ENCODE measurements around the gene CEMIP2. TPM values are rescaled to one million over a fixed set of nuclear protein-coding genes. Genes with fewer than 3 reads are reported as not detected.
"Not testable (repeated sequence)": the region's sequence is repeated elsewhere in the genome, so short reads cannot be mapped to it uniquely, and the experiment has no call there.

CEMIP2 gene
- polyA plus RNA-seq (ENCODE audit: low read depth in 6 of 6) = 10 to 100 TPM; 28.7 to 51.7 (median 41.8) TPM

GRCh38 chr9:71768388-71769174 is at the start of gene CEMIP2:
Gene CEMIP2 (minus strand): TSS chr9:71768513. CDS start chr9:71750373, 18,140 bp downstream.
- Mint-ChIP-seq H3K27me3 (no peaks in the 10 kb centered on the region), H3K9me3 (no peaks in the 10 kb centered on the region), H3K36me3 (peaks cover 0 to 4% of the 10 kb centered on the region in 2 donors), H3K27ac (peak within 1 kb of the TSS; percentile 92 to 100 (median 98)), H3K4me1 (peaks cover 51 to 63% (median 59%) of the 10 kb centered on the region in 3 donors), H3K4me3 (peak within 1 kb of the TSS; percentile 98 to 99 (median 99))
- ATAC-seq (ENCODE audit: low read depth in 2 of 2) (peak; percentile 77 to 79), DNase-seq (peak; percentile 88)

GRCh38 chr9:71816916-71817451 is 48.7 kb upstream of the CEMIP2 start:
- ATAC-seq (ENCODE audit: low read depth in 2 of 2) (no peak), DNase-seq (no peak)
- H3K4me3 Mint-ChIP-seq = peak overlapping the region; percentile 1 to 82 (median 66)
- no peaks in the 10 kb centered on the region for H3K36me3 Mint-ChIP-seq
- peak overlapping the region in 5 of 6 donors; percentile 43 to 94 (median 86) for H3K27ac Mint-ChIP-seq
- no peaks in the 10 kb centered on the region for H3K27me3 Mint-ChIP-seq
- H3K4me1 Mint-ChIP-seq = peaks cover 26 to 60% (median 38%) of the 10 kb centered on the region in 3 donors
- no peaks in the 10 kb centered on the region for H3K9me3 Mint-ChIP-seq

GRCh38 chr9:71814815-71815214 is 46.5 kb upstream of the CEMIP2 start:
- peak overlapping the region in 2 of 6 donors; percentile 60 to 65 for H3K27ac Mint-ChIP-seq

GRCh38 chr9:71814226-71814625 is 45.9 kb upstream of the CEMIP2 start:
- Mint-ChIP-seq H3K27me3 (no peaks in the 10 kb centered on the region), H3K4me1 (peaks cover 25 to 50% (median 28%) of the 10 kb centered on the region in 3 donors), H3K36me3 (no peaks in the 10 kb centered on the region), H3K9me3 (no peaks in the 10 kb centered on the region), H3K27ac (peak overlapping the region in 2 of 6 donors; percentile 16 to 38), H3K4me3 (no peak overlapping the region)
- DNase-seq = no peak
- ATAC-seq (ENCODE audit: low read depth in 2 of 2) = no peak

More at GRCh38 chr9:71814815-71815214, 46.5 kb upstream of the CEMIP2 start:
- Mint-ChIP-seq H3K4me1 (peaks cover 26 to 51% (median 28%) of the 10 kb centered on the region in 3 donors), H3K9me3 (no peaks in the 10 kb centered on the region), H3K4me3 (no peak overlapping the region), H3K36me3 (no peaks in the 10 kb centered on the region), H3K27me3 (no peaks in the 10 kb centered on the region)
- no peak for DNase-seq
- ATAC-seq (ENCODE audit: low read depth in 2 of 2) = no peak

- Mint-ChIP-seq H3K9me3 (no peaks in the 10 kb centered on the region), H3K27ac (peak overlapping the region in 5 of 6 donors; percentile 8 to 86 (median 30)), H3K27me3 (no peaks in the 10 kb centered on the region), H3K4me1 (peaks cover 21 to 40% (median 25%) of the 10 kb centered on the region in 3 donors), H3K36me3 (no peaks in the 10 kb centered on the region), H3K4me3 (peak overlapping the region in 1 of 8 donors; percentile 52)
- ATAC-seq (ENCODE audit: low read depth in 2 of 2) (no peak), DNase-seq (no peak)
These were observed 44.1 kb upstream of the CEMIP2 start for GRCh38 chr9:71812385-71812784.

GRCh38 chr9:71808068-71808467 is 39.8 kb upstream of the CEMIP2 start:
- no peaks in the 10 kb centered on the region for H3K27me3 Mint-ChIP-seq
- H3K36me3 Mint-ChIP-seq = peaks cover 0 to 5% of the 10 kb centered on the region in 2 donors
- H3K4me3 Mint-ChIP-seq = no peak overlapping the region

GRCh38 chr9:71806901-71807307 is 38.6 kb upstream of the CEMIP2 start:
- peak; percentile 64 for DNase-seq
- peak; percentile 95 to 96 for ATAC-seq (ENCODE audit: low read depth in 2 of 2)
- H3K27ac Mint-ChIP-seq = peak overlapping the region in 5 of 6 donors; percentile 6 to 85 (median 69)
- peaks cover 0 to 7% of the 10 kb centered on the region in 2 donors for H3K36me3 Mint-ChIP-seq
- H3K4me1 Mint-ChIP-seq = peaks cover 16 to 35% (median 26%) of the 10 kb centered on the region in 3 donors
- peaks cover 0 to 6% (median 3%) of the 10 kb centered on the region in 7 donors for H3K9me3 Mint-ChIP-seq
- H3K27me3 Mint-ChIP-seq = no peaks in the 10 kb centered on the region
- H3K4me3 Mint-ChIP-seq = peak overlapping the region in 2 of 8 donors; percentile 18 to 42

More at GRCh38 chr9:71808068-71808467, 39.8 kb upstream of the CEMIP2 start:
- DNase-seq = no peak
- Mint-ChIP-seq H3K27ac (peak overlapping the region in 3 of 6 donors; percentile 22 to 63 (median 26)), H3K9me3 (peaks cover 0 to 1% (median 0%) of the 10 kb centered on the region in 7 donors), H3K4me1 (peaks cover 16 to 31% (median 17%) of the 10 kb centered on the region in 3 donors)
- no peak for ATAC-seq (ENCODE audit: low read depth in 2 of 2)

GRCh38 chr9:71805096-71805495 is 36.8 kb upstream of the CEMIP2 start:
- not testable (repeated sequence) for ATAC-seq (ENCODE audit: low read depth in 2 of 2); H3K4me3 Mint-ChIP-seq; H3K36me3 Mint-ChIP-seq; H3K27ac Mint-ChIP-seq; H3K27me3 Mint-ChIP-seq; DNase-seq
- Mint-ChIP-seq H3K4me1 (peaks cover 16 to 40% (median 30%) of the 10 kb centered on the region in 3 donors), H3K9me3 (peaks cover 0 to 11% (median 4%) of the 10 kb centered on the region in 7 donors)

GRCh38 chr9:71801826-71802225 is 33.5 kb upstream of the CEMIP2 start:
- peaks cover 0 to 14% (median 4%) of the 10 kb centered on the region in 7 donors for H3K9me3 Mint-ChIP-seq
- no peaks in the 10 kb centered on the region for H3K27me3 Mint-ChIP-seq
- DNase-seq = no peak
- ATAC-seq (ENCODE audit: low read depth in 2 of 2) = no peak
- H3K27ac Mint-ChIP-seq = peak overlapping the region in 1 of 6 donors; percentile 44
- peaks cover 17 to 58% (median 40%) of the 10 kb centered on the region in 3 donors for H3K4me1 Mint-ChIP-seq
- H3K4me3 Mint-ChIP-seq = peak overlapping the region in 1 of 8 donors; percentile 35
- H3K36me3 Mint-ChIP-seq = peaks cover 0 to 7% of the 10 kb centered on the region in 2 donors

- DNase-seq (no peak), ATAC-seq (ENCODE audit: low read depth in 2 of 2) (no peak)
- Mint-ChIP-seq H3K27ac (peak overlapping the region; percentile 78 to 98 (median 96)), H3K36me3 (no peaks in the 10 kb centered on the region), H3K27me3 (no peaks in the 10 kb centered on the region), H3K9me3 (peaks cover under 1 to 9% (median 5%) of the 10 kb centered on the region in 7 donors), H3K4me1 (peaks cover 51 to 82% (median 73%) of the 10 kb centered on the region in 3 donors), H3K4me3 (peak overlapping the region in 6 of 8 donors; percentile 26 to 87 (median 64))
These were observed 29.0 kb upstream of the CEMIP2 start for GRCh38 chr9:71797266-71797665.

- Mint-ChIP-seq H3K27me3 (no peaks in the 10 kb centered on the region), H3K9me3 (peaks cover 0 to 9% (median 5%) of the 10 kb centered on the region in 7 donors), H3K36me3 (peaks cover 4 to 7% of the 10 kb centered on the region in 2 donors), H3K4me1 (peaks cover 59 to 85% (median 78%) of the 10 kb centered on the region in 3 donors), H3K4me3 (peak overlapping the region; percentile 34 to 87 (median 70)), H3K27ac (peak overlapping the region; percentile 78 to 98 (median 96))
- DNase-seq (peak; percentile 48), ATAC-seq (ENCODE audit: low read depth in 2 of 2) (peak; percentile 23 to 35)
These were observed 27.9 kb upstream of the CEMIP2 start for GRCh38 chr9:71796100-71796767.

- peak overlapping the region; percentile 95 to 99 (median 96) for H3K27ac Mint-ChIP-seq
- H3K9me3 Mint-ChIP-seq = peaks cover 0 to 9% (median 3%) of the 10 kb centered on the region in 7 donors
- ATAC-seq (ENCODE audit: low read depth in 2 of 2) (peak; percentile 89 to 91), DNase-seq (peak; percentile 80)
- peaks cover 65 to 92% (median 84%) of the 10 kb centered on the region in 3 donors for H3K4me1 Mint-ChIP-seq
- peak overlapping the region; percentile 57 to 90 (median 80) for H3K4me3 Mint-ChIP-seq
- H3K36me3 Mint-ChIP-seq = peaks cover 4 to 7% of the 10 kb centered on the region in 2 donors
- no peaks in the 10 kb centered on the region for H3K27me3 Mint-ChIP-seq
These were observed 26.9 kb upstream of the CEMIP2 start for GRCh38 chr9:71795097-71795813.

Measured in naive B cell (primary cell).